GM12873 (cell line): ENCODE results near the gene CACNG7.

ENCODE experiments used
- TF ChIP-seq, protein P1 (sequence below): IDR thresholded peaks from 2 replicates; pipeline ENCODE4 v1.5.1; 2012; ENCODE audit warnings: low read depth, mild to moderate bottlenecking, moderate library complexity, low read length, control low read depth; ENCODE audit not compliant: insufficient read depth; ENCODE audit errors: missing control alignments

The CACNG7 gene

DNA sequence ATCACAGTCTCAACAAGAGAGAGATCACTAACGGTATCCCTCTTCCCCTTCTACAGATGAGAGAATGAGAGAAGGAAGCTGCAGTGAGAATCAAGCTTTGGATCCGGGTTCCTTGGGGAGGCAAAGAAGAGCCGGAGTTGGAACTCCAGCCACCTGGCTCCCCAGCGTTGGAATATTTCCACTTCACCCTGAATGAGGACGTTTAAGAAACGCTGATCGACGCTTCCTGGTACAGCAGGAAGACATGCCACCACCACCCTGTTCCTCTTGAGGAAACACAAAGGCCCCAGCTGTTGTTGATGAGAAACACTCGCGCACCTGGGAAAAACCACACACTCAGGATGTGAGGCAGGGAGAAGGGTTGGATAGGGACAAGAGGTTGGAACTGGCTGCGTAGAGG is 42.4 kb downstream of the CACNG7 start:
- TF ChIP-seq, protein P1, sequence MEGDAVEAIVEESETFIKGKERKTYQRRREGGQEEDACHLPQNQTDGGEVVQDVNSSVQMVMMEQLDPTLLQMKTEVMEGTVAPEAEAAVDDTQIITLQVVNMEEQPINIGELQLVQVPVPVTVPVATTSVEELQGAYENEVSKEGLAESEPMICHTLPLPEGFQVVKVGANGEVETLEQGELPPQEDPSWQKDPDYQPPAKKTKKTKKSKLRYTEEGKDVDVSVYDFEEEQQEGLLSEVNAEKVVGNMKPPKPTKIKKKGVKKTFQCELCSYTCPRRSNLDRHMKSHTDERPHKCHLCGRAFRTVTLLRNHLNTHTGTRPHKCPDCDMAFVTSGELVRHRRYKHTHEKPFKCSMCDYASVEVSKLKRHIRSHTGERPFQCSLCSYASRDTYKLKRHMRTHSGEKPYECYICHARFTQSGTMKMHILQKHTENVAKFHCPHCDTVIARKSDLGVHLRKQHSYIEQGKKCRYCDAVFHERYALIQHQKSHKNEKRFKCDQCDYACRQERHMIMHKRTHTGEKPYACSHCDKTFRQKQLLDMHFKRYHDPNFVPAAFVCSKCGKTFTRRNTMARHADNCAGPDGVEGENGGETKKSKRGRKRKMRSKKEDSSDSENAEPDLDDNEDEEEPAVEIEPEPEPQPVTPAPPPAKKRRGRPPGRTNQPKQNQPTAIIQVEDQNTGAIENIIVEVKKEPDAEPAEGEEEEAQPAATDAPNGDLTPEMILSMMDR, result no peak

DNA sequence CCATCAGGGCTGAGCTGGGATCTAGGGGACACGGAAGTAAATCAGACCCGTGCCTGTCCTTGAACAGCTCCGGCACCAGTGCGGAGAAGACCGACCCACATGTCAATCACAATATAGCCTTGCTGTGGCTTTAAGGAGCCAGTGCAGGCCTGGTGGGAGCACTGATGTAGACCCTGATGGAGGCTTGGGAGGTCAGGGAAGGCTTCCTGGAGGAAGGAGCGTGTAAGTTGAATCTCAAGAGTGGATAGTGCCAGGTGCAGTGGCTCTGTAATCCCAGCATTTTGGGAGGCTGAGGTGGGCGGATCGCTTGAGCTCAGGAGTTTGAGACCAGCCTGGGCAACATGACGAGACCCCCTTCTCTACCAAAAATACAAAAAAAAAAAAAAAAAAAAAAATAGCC is 42.9 kb downstream of the CACNG7 start:
- TF ChIP-seq, protein P1, result no peak

DNA sequence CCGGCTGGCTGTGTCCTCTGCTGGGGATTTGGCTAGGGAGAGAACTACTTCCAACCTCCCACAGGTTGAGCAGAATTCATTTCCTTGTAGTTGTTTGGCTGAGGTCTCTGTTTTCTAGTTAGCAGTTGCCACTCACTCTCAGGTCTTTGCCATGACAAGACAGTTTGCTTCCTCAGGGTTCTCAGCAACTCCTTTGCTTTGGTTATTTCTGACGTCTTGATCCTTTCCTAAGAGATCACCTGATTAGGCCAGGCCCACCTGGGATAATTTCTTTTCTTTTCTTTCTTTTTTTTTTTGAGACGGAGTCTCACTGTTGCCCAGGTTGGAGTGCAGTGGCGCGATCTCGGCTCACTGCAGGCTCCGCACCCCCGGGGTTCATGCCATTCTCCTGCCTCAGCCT is 44.3 kb downstream of the CACNG7 start:
- TF ChIP-seq, protein P1, result no peak

DNA sequence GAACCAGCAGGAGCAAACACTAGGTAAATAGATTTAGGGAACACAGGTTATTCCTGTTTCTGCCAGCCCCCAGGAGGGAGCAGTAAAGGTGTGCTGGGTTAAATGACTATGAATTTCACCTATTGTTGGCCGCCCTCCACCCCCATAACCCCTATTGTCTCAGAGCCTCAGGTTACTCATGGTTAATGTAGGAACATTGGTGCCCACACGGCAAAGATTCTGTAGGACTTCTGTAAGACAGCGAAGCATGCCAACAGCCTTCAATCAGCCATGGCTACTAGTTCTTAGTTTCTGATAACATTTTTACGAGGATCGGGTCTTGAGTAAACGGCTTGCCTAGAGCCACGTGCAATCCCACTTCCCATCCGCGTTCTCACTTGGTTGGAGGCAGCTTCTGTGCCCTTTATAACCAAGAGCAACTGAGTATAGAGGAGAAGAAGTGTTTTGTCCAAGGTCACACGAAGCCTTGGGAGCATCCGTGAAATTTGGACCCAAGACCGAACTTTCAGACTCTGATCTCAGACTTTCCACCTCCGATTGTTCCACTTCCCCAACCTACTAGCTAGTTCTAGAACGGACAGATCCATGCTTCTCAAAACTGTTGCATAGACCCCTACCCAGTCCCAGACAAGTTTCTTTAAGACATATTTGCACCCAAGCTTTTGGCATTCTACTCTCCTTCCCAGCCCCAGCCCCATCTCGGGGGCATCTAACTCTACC is 48.5 kb downstream of the CACNG7 start:
- TF ChIP-seq, protein P1, result no peak

DNA sequence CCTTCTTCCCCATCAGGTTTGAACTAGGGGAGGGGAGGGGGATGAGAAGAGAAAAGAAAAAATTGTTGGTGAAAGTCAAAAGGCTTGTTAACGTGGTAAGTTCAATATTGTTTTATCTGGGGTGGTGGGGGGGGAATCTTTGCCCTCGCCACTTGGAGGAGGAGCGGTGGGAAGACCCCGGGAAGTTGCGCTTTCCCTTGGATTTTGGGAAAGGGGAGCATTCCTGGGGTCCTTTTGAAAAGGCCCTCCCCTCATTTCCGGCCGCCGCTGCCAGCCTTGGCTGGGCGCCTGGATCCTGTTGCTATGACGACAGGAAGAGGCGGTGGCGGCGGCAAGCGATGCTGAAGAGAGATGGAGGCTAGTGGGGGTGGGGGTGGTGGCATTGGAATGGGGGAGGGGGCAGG is 49.1 kb downstream of the CACNG7 start:
- TF ChIP-seq, protein P1, result no peak

DNA sequence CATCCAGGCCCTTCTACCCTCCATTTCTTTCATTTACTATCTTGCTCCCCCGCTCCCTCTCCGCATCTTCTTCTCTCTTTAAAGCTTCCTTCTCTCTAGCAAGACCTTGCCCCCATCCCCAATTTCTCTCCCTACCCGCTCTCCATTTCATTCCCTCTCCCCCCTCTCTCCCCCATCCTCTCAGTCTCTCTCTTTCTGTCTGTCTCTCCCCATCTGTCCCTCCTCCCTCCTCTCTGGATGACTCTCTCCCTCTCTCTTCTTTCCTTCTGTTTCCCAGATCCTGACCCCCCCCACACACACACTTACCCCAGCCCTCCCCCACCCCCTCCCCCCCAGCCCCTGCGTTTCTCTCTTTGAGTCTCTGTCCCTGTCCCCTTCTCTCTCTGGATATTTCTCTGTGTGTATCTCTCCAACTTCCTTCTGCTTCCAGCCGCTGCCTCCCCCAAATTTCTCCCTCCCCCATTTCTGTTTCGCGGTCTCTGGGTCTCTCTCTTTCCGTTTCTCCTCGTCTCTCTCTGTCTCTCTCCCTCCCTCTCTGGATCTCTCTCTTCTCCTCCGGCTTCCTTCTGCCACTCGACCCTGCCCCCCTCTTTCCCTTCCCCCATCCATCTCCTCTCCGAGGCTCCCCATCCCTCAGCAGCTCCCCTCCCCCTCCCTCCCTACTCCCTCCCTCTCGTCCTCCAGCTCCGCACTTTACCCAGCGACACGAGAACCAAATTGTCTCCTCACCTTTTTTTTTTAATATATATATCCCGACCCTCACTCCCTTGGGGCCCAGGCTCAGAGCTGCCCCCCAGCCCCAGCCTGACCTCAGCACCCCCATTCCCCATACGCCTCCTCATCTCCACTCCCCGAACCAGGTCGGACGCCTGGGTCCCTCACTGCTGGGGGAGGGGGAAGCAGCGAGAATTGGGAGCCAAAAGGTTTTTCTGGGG is 50.0 kb downstream of the CACNG7 start:
- TF ChIP-seq, protein P1, result no peak

DNA sequence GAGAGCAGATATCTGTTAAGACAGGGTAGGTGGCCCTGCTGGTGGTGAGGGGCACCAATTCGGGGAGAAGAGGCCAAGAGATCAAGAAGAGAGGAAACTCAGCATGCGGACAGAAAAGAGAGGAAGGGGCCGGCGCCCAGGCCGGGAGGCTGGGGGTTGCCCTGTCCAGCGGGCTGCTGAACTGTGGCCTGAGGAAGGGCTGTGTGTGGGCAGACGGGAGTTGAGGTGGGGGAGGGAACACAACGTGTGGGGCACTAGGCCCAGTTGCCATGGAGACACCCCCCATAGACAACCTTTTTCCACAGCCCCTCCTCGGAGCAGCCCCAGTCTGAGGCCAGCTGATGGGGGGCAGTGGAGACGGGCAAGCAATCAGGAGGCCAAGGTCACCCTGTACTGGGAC is 51.1 kb downstream of the CACNG7 start:
- TF ChIP-seq, protein P1, result no peak
